ENCODE data around the gene SOX15.

SOX15 gene

DNA sequence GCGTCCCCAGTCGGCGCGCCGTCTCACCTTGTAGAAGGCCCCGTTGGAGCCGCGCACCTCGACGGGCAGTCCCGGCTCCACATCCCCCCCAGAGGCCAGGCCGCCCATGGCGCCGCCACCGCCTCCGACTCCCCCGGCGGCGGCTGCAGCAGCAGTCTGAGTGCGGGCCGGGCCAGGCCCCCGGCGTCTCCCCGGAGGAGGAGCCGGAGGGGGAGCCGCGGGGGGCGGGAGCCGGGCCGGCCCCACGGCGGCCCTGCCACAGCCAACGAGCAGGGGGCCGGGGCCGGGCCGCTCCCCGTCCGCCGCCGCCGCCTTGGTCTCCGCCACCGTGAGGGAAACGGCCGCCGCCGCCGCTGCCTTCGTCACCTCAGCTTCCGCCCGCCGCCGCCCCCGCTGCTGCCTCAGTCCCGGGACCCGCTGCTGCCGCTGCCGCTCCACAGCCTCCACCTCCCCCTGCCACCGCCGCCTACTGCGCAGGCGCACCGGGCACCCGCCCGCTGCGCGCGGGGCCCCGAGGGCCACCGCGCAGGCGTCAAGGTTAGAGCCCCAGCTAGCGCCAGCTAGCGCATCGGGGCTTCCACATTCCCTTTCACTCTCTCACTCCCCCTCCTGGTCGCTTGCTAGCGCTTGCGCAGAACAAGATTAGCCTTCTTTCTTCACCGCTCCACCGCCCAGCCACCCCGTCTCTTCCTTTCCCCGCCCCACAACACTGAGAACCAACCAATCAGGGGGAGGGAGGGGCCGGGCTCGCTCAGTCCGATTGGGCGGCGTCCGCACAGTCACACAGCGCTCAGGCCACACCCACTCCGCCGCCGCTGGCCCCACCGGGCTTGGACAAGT lies 24.8 kb upstream of the SOX15 start, which contains the start of gene FXR2 (continued):
- TF ChIP-seq ZNF626 (tag by site-specific recombination; IDR thresholded peaks at IDR 0.05) (no peak), MEIS1 (CRISPR knock-in tag; IDR thresholded peaks at IDR 0.05; ENCODE audit: borderline replicate concordance) (no peak), IKZF3 (tag by site-specific recombination; IDR thresholded peaks at IDR 0.05) (0 out of 2 replicates have a peak, but pooled peaks have one; percentile 34), GLIS2 (tag by site-specific recombination; IDR thresholded peaks at IDR 0.05) (peak; percentile 71), ZNF830 (tag by site-specific recombination; IDR thresholded peaks at IDR 0.05; ENCODE audit: low read depth) (no peak), SCRT2 (tag by site-specific recombination; IDR thresholded peaks at IDR 0.05) (no peak), ZBTB8A (tag by site-specific recombination; IDR thresholded peaks at IDR 0.05) (peak; percentile 37; the same call in 1 of the 2 replicates), ZNF660 (tag by site-specific recombination; IDR thresholded peaks at IDR 0.05) (0 out of 2 replicates have a peak, but pooled peaks have one; percentile 55), ZNF266 (tag by site-specific recombination; IDR thresholded peaks at IDR 0.05; ENCODE audit: low read depth) (no peak), GLI2 (tag by site-specific recombination; IDR thresholded peaks at IDR 0.05; ENCODE audit: borderline replicate concordance, low read depth) (no peak), ZNF184 (tag by site-specific recombination; IDR thresholded peaks at IDR 0.05) (no peak), ZNF121 (tag by site-specific recombination; IDR thresholded peaks at IDR 0.05) (no peak), ZNF549 (tag by site-specific recombination; IDR thresholded peaks at IDR 0.05) (no peak), SP2 (tag by site-specific recombination; IDR thresholded peaks at IDR 0.05) (peak; percentile 97), OSR2 (tag by site-specific recombination; IDR thresholded peaks at IDR 0.05) (peak; percentile 24; the same call in 1 of the 2 replicates), ZNF157 (tag by site-specific recombination; IDR thresholded peaks at IDR 0.05) (no peak), GLIS1 (tag by site-specific recombination; IDR thresholded peaks at IDR 0.05) (peak; percentile 78), HOXA7 (CRISPR knock-in tag; IDR thresholded peaks at IDR 0.05; ENCODE audit: borderline replicate concordance) (no peak), ZNF558 (tag by site-specific recombination; IDR thresholded peaks at IDR 0.05) (no peak)
- TF ChIP-seq, protein P1, sequence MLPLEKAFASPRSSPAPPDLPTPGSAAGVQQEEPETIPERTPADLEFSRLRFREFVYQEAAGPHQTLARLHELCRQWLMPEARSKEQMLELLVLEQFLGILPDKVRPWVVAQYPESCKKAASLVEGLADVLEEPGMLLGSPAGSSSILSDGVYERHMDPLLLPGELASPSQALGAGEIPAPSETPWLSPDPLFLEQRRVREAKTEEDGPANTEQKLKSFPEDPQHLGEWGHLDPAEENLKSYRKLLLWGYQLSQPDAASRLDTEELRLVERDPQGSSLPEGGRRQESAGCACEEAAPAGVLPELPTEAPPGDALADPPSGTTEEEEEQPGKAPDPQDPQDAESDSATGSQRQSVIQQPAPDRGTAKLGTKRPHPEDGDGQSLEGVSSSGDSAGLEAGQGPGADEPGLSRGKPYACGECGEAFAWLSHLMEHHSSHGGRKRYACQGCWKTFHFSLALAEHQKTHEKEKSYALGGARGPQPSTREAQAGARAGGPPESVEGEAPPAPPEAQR (tag by site-specific recombination; IDR thresholded peaks at IDR 0.05), result no peak
- TF ChIP-seq, protein P2, sequence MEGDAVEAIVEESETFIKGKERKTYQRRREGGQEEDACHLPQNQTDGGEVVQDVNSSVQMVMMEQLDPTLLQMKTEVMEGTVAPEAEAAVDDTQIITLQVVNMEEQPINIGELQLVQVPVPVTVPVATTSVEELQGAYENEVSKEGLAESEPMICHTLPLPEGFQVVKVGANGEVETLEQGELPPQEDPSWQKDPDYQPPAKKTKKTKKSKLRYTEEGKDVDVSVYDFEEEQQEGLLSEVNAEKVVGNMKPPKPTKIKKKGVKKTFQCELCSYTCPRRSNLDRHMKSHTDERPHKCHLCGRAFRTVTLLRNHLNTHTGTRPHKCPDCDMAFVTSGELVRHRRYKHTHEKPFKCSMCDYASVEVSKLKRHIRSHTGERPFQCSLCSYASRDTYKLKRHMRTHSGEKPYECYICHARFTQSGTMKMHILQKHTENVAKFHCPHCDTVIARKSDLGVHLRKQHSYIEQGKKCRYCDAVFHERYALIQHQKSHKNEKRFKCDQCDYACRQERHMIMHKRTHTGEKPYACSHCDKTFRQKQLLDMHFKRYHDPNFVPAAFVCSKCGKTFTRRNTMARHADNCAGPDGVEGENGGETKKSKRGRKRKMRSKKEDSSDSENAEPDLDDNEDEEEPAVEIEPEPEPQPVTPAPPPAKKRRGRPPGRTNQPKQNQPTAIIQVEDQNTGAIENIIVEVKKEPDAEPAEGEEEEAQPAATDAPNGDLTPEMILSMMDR (tag by site-specific recombination; IDR thresholded peaks at IDR 0.05), result peak; percentile 94
- TF ChIP-seq, protein P3, sequence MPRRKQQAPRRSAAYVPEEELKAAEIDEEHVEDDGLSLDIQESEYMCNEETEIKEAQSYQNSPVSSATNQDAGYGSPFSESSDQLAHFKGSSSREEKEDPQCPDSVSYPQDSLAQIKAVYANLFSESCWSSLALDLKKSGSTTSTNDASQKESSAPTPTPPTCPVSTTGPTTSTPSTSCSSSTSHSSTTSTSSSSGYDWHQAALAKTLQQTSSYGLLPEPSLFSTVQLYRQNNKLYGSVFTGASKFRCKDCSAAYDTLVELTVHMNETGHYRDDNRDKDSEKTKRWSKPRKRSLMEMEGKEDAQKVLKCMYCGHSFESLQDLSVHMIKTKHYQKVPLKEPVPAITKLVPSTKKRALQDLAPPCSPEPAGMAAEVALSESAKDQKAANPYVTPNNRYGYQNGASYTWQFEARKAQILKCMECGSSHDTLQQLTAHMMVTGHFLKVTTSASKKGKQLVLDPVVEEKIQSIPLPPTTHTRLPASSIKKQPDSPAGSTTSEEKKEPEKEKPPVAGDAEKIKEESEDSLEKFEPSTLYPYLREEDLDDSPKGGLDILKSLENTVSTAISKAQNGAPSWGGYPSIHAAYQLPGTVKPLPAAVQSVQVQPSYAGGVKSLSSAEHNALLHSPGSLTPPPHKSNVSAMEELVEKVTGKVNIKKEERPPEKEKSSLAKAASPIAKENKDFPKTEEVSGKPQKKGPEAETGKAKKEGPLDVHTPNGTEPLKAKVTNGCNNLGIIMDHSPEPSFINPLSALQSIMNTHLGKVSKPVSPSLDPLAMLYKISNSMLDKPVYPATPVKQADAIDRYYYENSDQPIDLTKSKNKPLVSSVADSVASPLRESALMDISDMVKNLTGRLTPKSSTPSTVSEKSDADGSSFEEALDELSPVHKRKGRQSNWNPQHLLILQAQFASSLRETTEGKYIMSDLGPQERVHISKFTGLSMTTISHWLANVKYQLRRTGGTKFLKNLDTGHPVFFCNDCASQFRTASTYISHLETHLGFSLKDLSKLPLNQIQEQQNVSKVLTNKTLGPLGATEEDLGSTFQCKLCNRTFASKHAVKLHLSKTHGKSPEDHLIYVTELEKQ (tag by site-specific recombination; IDR thresholded peaks at IDR 0.05; ENCODE audit: borderline replicate concordance), result no peak
- TF ChIP-seq, protein P4, sequence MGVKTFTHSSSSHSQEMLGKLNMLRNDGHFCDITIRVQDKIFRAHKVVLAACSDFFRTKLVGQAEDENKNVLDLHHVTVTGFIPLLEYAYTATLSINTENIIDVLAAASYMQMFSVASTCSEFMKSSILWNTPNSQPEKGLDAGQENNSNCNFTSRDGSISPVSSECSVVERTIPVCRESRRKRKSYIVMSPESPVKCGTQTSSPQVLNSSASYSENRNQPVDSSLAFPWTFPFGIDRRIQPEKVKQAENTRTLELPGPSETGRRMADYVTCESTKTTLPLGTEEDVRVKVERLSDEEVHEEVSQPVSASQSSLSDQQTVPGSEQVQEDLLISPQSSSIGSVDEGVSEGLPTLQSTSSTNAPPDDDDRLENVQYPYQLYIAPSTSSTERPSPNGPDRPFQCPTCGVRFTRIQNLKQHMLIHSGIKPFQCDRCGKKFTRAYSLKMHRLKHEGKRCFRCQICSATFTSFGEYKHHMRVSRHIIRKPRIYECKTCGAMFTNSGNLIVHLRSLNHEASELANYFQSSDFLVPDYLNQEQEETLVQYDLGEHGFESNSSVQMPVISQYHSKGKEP (tag by site-specific recombination; IDR thresholded peaks at IDR 0.05), result peak; percentile 9; the same call in 1 of the 2 replicates
- TF ChIP-seq, protein P5, sequence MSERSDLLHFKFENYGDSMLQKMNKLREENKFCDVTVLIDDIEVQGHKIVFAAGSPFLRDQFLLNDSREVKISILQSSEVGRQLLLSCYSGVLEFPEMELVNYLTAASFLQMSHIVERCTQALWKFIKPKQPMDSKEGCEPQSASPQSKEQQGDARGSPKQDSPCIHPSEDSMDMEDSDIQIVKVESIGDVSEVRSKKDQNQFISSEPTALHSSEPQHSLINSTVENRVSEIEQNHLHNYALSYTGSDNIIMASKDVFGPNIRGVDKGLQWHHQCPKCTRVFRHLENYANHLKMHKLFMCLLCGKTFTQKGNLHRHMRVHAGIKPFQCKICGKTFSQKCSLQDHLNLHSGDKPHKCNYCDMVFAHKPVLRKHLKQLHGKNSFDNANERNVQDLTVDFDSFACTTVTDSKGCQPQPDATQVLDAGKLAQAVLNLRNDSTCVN (tag by site-specific recombination; optimal IDR thresholded peaks at IDR 0.05), result peak; percentile 66
- TF ChIP-seq, protein P6, sequence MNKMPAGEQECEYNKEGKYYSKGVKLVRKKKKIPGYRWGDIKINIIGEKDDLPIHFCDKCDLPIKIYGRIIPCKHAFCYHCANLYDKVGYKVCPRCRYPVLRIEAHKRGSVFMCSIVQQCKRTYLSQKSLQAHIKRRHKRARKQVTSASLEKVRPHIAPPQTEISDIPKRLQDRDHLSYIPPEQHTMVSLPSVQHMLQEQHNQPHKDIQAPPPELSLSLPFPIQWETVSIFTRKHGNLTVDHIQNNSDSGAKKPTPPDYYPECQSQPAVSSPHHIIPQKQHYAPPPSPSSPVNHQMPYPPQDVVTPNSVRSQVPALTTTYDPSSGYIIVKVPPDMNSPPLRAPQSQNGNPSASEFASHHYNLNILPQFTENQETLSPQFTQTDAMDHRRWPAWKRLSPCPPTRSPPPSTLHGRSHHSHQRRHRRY (tag by site-specific recombination; IDR thresholded peaks at IDR 0.05), result no peak
- TF ChIP-seq, protein P7, sequence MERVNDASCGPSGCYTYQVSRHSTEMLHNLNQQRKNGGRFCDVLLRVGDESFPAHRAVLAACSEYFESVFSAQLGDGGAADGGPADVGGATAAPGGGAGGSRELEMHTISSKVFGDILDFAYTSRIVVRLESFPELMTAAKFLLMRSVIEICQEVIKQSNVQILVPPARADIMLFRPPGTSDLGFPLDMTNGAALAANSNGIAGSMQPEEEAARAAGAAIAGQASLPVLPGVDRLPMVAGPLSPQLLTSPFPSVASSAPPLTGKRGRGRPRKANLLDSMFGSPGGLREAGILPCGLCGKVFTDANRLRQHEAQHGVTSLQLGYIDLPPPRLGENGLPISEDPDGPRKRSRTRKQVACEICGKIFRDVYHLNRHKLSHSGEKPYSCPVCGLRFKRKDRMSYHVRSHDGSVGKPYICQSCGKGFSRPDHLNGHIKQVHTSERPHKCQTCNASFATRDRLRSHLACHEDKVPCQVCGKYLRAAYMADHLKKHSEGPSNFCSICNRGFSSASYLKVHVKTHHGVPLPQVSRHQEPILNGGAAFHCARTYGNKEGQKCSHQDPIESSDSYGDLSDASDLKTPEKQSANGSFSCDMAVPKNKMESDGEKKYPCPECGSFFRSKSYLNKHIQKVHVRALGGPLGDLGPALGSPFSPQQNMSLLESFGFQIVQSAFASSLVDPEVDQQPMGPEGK (tag by site-specific recombination; IDR thresholded peaks at IDR 0.05), result peak; percentile 19; the same call in 1 of the 2 replicates
